Lung microvascular endothelial cell (primary cell): ENCODE measurements around the gene ZNF639. TPM values are rescaled to one million over a fixed set of nuclear protein-coding genes. Genes with fewer than 3 reads are reported as not detected.

Source experiments
- total RNA-seq: library from RNA; depleted of rRNA; stranded (reverse); fragments of >200 nt; gene quantifications from 2 replicates; pipeline ENCODE4 v1.2.1, GENCODE V29; 2014

Gene ZNF639
- total RNA-seq, 1 donor from 2014 or later = 31.2 TPM

Other genes starting within 250 kb of the ZNF639 start
- 18.7 and 23.2 TPM in 2 replicates for gene PIK3CA, start 174.7 kb upstream of the ZNF639 start, total RNA-seq
- 1.3 and 2.6 TPM in 2 replicates for gene KCNMB3, start 71.9 kb upstream of the ZNF639 start, total RNA-seq
- 29.0 and 33.5 TPM in 2 replicates for gene MFN1, start 24.7 kb downstream of the ZNF639 start, total RNA-seq
- gene GNB4, start 128.4 kb downstream of the ZNF639 start, total RNA-seq = 49.0 and 49.2 TPM in 2 replicates
- 39.0 and 40.7 TPM in 2 replicates for gene ACTL6A, start 239.9 kb downstream of the ZNF639 start, total RNA-seq